GM19395 (cell line): ENCODE measurements around the gene CYTH3.
A peak's percentile ranks its signal among the peaks of the same experiment; 100 is the strongest.

ENCODE experiments used
- ATAC-seq: cut with Tn5 transposase; IDR thresholded peaks from one replicate; pipeline ENCODE4 v1.9.1; 2021; ENCODE audit warnings: mild to moderate bottlenecking, moderate library complexity; ENCODE audit not compliant: unreplicated experiment

The CYTH3 gene

DNA sequence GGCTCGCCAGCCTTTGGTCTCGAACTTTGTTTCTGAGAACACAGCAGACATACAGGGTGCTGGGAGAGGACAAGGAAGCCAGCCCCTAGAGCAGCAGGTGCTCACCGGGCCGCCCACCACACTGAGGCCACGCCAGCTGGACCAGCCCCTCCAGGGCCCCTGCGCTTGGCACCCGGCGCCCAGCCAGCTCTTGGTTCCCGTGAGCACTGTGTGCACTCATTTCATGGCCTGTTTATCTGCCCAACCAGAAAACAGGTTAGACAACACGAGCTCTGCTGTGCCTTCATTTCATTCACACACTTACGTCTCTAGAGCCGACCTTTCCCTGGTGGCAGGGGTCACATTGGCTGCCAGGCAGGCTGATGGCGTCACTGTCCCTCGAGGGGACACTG, 104.0 kb downstream of the CYTH3 start:
- ATAC-seq, result no peak

DNA sequence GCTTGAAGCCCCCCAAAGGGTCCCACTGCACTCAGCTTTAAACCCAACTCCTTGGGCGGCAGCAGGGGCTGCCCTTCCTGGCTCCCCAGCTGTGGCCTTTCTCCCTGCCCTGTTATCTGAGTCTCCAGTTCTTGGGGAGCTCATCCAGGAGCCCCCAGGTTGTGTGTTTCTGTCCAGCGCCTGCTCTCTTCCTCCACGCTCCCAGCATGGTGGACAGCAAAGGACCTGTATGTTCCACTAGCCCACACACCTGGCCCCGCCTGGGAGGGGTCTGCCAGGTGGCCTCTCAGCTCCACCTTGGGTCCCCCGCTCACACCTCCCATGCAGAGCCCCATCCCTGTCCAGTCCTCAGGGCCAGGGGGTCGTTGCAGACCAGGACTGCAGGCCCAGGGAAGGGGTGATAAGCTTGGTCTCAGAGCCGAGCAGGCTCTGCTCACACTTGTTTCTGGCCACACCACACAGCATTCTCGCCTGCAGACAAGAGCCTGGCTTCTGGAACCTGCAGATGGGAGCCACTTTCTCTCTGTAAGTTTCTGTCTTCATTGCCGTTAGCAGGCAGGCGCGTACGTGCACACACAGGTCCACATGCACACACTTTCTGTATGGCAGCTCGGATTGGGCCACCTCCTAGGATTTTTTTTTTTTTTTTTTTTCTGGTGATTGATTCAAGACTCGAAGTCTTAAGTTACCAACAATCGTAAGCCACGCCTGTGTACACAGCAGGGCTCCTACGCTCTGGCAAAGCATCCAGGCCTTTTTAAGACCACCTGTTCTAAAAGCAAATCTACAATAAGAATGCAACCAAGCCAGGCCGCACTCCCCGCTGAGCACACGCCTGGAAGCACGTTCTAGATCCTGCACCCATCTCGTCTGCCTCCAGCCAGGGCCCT, 104.6 kb downstream of the CYTH3 start:
- ATAC-seq, result no peak

- no peak for ATAC-seq
Observed at GRCh38 chr7:6167004-6167551, 105.3 kb downstream of the CYTH3 start.

- ATAC-seq, result no peak
Observed at GRCh38 chr7:6166443-6166891, 106.0 kb downstream of the CYTH3 start.

DNA sequence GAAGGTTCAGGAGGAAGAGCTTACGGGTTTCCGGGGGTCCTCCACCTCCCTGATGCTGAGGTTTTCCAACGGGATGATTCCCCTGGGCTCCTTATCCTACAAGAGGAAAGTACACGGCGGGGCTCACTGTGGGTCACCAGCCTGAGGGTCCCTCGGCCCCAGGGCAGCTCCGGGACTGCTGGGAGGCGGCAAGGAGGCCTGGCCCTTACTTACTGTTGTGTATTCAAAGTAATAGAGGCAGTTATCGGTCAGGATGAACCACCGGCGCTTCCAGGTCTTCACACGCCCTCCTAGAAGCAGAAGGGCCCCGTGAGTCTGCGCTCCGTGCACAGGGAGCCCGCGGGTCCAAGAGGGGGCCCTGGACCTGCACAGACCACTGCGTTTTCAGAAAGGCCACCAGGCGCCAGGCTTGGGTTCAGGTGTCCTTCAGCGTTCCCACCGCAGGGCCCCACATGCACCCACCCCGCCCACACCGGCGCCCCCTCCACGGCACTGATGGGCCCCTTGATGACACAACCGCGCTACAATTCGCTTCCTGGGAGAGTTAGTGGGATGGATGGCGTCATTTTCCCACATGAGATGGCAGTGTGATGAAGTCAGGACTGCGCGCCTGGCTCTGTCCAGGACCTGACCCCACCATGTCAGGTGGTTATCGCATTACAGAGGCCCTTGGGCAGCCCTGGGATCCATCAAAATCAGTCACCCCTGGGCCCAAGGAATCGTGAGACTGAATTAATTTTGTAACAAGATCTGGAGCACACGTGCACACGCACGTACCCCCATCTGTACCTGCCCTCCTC, 106.7 kb downstream of the CYTH3 start:
- no peak for ATAC-seq

DNA sequence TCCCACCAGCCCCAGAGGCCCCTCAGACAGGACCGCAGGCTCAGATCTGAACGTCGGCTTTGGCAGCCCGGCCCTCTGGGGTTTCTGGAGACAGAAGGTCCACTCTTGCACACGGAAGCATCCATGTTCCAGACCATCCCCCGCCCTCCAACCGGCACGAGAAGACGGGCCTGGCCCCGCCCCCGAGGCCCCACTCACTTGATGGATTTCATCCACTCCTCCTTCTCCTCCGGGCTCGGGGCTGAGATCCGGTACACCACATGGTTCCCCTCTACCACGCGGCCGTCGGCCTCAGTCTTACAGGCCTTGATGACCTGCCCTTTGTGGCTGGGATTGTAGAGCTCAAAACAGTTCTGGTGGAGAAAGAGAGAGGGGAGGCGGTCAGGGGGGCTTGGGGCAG, 107.3 kb downstream of the CYTH3 start:
- no peak for ATAC-seq

DNA sequence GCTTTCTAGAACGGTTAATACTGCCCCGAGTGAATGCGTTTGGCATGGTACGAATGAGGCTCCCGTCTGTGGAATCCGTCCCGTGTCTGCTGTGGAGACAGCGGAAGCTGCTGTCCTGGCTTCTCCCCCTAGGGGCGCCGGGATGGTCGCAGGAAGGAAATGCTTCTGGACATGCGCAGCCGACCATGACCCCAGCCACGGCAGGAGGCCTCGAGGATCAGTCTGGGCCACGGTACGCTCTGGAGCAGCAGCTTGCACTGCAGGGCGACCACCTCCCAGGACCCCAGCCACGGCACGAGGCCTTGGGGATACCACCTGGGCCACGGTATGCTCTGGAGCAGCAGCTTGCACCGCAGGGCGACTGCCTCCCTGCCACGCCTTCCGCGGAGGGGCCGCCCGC, 107.9 kb downstream of the CYTH3 start:
- no peak for ATAC-seq

DNA sequence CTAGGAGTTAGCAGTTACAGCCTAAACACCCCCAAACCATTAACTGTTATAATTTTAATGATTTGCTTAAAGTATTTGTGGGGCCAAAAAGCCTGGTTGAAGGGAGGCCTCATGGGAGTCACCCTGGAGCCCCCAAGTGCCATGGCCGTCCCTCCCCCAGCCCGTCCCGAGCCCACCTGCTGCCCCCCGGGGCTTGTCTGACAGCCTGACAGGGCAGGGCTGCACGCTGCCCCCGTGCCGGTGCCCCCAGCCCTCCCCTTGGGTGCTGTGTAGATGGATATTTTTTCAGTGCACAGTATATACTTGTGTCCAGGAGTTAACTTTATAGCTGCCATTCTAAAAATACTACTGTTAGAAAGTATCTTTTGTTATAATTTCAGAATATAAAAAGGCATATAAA, 108.4 kb downstream of the CYTH3 start:
- no peak for ATAC-seq

DNA sequence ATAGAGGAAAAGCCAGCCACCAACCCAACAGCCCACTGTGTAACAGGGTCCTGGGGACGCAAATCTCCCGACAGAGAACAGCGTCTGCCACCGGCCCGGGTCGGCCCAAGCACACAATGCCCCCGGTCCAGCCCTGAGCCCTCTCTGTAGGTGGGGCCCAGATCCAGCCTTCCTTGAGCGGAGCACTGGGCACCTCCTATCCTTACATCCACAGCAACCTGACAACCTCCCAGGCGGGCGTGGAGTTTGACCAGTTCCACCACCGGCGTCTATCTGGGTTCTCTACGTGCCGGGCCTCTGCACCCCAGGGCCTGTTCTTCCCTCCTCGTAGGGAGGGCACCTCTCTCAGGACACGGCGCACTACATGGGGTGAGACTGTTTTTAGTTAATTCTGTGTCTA, 109.0 kb downstream of the CYTH3 start:
- no peak for ATAC-seq

DNA sequence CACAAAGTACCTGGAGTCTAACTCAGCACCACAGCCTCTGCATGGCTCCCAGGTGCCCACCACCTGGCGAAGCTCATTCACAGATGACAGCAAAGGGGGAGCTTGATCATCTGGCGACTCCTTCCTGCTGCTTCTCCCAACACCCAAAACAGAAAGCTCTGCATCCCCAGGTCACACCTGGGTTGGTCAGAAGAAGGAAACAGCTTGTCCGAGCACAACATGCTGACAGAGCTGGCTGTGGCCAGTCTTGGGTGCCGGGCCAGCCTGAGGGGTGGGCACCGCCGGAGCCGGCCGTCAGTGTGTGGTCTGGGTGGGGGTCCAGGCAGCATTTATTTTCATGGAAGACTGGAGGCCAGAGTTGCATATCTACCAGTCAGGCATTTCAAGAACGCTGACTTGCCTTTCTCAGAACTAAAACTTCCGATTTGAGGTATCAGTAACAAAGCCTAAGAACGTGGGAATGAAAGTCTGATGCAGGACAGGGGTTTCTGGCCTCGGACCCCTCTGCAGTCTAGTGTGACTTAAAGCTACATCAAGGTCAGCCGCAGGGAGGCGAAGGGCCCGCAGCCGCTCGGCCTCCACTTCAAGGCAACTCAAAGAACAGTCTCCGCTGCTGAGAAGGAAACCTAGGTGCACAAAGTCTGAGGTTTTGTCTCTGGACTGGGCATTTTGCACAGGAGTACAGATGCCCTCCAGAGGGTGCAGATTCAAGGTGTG, 109.6 kb downstream of the CYTH3 start:
- ATAC-seq, result no peak

GRCh38 chr7:6162331-6162620, 110.1 kb downstream of the CYTH3 start:
- ATAC-seq, result no peak

DNA sequence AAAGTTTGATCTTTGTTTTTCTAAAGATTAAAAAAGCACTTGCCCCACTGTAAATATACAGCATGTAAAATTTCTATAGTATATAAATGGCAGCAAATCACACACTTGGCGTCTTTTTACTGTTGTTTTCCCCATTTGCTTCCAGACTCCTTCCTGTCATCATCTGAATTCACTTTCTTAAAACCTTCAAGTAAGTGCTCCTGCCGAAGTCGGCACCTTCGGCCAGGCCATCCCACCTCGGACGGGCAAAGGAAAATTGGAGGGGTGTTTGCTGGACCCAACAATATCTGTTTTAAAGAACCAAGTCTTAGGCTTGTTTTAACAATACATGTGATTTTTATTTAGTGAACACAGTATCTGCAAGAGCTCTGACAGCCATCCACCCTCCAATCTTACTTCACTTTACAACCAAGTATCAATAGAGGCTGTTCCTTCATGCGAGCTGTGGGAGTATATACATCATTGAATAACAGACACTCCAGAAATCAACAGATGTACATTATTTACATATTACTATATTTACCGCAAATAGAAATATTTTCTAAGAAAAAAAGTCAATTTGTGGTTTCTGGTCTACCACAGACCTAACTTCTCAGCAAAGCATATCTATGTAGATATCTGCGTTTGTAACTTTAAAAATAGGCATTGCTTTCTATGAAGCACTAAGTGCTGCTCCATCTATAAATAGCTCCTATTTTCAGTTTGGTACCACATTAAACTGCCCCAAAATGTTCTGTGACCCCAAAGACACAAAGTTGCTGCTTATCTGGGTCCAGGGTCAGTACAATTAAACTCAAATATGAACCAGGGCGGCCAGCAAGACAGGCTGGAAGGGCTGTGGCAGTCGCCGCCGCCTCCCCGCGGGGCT, 110.7 kb downstream of the CYTH3 start:
- peak; percentile 78 for ATAC-seq

GRCh38 chr7:6160191-6160623, 112.2 kb downstream of the CYTH3 start:
- no peak for ATAC-seq

DNA sequence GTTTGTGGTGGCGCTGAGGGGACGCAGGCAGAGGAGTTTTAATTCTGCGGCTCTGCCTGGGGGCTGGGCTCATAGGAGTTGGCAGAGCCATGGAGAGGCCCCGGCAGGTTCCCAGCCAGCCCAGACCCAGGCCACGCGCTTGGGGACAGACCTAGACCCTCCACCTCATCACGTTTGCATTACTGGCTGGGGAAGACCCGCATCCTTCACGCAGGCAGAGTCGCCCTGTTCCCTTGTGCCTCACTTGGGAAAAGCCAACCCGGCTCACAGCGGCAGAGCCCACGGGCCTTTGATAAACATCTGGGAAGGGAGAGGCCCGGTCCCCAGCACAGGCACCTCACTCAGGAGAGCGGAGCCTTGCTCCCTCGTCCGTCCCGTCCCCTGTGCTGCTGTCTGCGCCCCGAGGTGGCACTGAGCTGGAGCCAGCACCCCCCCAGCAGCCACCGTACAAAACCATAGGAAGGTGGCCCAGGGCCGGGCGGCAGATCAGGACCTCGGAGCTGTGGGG, 112.8 kb downstream of the CYTH3 start:
- no peak for ATAC-seq

DNA sequence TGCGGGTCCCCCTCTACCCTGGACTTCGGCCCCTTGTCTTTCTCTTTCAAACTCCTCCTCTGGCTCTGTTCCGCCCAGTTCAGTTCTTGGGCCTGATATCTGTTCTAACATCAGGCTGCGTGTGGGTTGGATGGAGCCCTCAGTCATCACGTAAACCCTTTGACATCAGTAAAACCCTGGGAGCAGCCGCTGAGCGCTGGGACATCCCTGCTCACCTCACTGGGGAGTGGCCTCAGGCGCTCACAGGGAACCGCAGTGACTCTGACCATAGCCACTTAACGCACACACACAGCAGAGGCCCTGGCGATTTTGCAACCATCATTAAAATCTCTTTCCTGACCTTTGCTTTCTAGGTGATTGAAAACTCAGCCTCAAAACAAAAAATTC, 113.3 kb downstream of the CYTH3 start:
- no peak for ATAC-seq

- ATAC-seq, result no peak
Observed at GRCh38 chr7:6158424-6159096, 113.9 kb downstream of the CYTH3 start.

DNA sequence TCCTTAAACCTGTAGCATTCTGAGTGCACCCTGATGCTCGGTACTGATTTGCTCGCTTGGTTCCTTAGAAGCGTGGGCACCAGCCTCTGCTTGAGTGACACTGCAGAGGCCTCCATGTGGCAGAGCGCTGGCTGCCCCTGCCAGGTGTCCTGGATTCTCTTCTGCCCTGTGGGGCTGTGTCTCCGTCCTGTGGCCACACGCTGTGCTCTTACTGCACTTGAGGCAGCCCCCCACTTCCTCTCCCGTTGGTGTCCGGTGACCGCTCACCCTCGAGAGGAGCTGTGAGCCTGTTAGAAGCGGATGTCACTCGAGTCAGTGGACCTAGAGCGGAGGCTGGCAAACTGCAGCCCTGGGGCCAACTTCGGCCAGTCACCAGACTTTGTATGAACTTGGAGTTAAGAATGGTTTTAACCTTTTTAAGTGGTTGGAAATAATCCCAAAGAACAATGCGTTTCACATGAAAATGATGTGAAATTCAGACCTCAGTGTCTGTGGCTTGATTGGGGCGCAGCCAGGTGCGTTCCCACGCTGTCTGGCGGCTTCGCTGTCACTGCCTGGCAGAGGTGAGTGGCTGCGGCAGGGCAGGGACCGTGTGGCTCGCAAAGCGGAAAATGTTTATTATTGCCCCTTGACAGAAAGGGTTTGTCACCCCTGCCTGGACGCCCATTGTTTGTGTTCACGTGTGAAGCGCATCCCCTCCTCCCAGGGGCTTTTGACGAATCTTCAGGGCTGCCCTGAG, 114.6 kb downstream of the CYTH3 start:
- no peak for ATAC-seq

GRCh38 chr7:6156734-6157133, 115.7 kb downstream of the CYTH3 start:
- ATAC-seq, result no peak

- ATAC-seq, result no peak
Observed at GRCh38 chr7:6155596-6155995, 116.8 kb downstream of the CYTH3 start.
